ENCODE results near the gene SMAD6.

SMAD6 gene

DNA sequence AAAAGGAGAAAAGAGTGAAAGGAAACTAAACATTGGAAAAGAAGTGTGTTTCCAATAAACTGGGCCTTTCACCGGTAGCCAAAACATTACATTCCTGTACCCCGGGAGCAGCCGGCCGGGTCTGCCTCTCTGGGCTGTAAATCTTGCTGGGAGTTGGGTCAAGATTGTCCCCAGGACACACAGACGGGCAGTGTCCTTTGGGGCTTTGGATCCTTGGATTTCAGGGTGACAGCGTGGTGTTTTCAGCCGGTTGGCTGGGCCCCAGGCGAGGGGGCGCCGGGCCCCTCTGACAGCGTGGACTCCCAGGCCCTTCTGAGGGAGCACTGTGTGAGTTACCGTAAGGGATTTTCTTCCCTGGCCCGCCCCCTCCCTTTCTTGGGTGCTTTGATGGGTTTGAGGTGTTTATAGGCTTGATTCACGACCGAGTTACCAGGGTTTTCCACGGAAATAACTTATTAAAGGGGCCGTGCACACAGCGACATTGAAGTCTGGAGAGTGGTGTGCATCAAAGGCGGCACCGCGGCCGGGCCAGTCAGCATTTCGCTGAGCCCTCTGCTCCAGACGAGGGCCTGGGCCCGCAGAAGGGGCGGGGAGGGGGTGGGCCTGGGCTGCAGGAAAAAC, 27.4 kb downstream of the SMAD6 start:
- TF ChIP-seq, protein P1, sequence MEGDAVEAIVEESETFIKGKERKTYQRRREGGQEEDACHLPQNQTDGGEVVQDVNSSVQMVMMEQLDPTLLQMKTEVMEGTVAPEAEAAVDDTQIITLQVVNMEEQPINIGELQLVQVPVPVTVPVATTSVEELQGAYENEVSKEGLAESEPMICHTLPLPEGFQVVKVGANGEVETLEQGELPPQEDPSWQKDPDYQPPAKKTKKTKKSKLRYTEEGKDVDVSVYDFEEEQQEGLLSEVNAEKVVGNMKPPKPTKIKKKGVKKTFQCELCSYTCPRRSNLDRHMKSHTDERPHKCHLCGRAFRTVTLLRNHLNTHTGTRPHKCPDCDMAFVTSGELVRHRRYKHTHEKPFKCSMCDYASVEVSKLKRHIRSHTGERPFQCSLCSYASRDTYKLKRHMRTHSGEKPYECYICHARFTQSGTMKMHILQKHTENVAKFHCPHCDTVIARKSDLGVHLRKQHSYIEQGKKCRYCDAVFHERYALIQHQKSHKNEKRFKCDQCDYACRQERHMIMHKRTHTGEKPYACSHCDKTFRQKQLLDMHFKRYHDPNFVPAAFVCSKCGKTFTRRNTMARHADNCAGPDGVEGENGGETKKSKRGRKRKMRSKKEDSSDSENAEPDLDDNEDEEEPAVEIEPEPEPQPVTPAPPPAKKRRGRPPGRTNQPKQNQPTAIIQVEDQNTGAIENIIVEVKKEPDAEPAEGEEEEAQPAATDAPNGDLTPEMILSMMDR (conservative IDR thresholded peaks at IDR 0.05; ENCODE audit: low read depth, low read length) = no peak
- peak; percentile 44 for DNase-seq (ENCODE audit: low read depth)
- peak overlapping the region; percentile 22 for H3K4me3 ChIP-seq (ENCODE audit: low read depth, low read length)

DNA sequence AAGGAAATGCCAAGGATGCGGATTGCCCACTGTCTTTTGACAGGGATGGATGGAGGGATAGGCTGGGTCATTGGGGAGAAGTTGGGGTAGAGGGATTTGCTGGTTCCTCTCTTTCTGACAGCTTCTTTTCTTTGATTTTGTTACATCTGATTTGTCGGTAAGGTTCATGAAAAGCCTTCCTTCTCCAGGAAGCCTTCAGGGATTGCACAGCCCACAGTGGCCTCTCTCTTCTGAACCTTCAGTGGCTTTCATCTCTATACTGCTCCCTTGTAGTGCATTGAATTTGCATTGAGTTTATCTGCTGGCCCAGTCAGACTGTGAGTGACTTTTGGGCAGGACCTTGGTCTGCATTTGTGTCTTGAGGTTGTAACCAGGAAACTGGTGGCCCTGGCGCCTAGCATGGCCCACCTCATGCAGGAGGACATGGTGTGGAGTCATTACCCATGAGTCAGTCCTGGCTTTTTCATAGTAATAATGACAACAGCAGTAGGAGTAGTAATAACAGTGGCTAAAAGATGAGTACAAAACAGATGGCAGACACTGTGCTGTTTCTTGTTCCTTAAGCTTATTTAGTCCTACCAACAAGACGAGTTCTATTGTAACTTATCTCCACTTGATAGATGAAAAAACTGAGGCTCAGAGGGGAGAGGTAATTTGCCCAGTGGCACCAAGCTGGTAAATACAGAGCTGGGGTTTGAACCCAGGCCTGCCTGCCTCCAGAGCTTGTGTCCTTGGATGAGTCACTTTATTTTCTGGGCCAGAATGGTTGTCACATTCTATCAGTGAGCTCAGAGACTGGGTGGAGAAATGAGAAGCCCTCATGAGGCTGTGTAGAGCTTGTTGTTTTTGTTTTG, 28.4 kb downstream of the SMAD6 start:
- no peak overlapping the region for H3K4me3 ChIP-seq (ENCODE audit: low read depth, low read length)
- no peak for DNase-seq (ENCODE audit: low read depth)
- TF ChIP-seq, protein P1 (conservative IDR thresholded peaks at IDR 0.05; ENCODE audit: low read depth, low read length) = no peak

DNA sequence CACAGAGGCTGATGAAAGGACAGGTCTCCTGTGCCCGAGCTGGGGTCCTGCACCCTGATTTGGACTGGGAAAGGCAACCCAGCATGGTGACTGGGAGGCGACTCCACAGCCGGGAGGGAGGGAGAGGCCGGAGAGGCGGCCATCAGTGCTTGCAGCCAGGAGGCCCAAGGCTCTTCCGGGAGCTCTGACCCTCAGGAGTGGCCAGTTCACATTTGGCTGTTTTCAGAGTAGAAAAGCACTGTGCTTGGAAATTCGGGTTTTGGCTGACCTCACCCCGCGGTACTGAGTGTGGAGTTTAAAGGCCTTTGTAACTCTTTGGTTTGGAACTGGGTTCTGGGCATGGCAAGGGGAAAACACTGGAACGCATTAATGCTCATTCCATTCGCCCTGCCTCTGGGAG, 31.9 kb downstream of the SMAD6 start:
- no peak overlapping the region for H3K4me3 ChIP-seq (ENCODE audit: low read depth, low read length)

DNA sequence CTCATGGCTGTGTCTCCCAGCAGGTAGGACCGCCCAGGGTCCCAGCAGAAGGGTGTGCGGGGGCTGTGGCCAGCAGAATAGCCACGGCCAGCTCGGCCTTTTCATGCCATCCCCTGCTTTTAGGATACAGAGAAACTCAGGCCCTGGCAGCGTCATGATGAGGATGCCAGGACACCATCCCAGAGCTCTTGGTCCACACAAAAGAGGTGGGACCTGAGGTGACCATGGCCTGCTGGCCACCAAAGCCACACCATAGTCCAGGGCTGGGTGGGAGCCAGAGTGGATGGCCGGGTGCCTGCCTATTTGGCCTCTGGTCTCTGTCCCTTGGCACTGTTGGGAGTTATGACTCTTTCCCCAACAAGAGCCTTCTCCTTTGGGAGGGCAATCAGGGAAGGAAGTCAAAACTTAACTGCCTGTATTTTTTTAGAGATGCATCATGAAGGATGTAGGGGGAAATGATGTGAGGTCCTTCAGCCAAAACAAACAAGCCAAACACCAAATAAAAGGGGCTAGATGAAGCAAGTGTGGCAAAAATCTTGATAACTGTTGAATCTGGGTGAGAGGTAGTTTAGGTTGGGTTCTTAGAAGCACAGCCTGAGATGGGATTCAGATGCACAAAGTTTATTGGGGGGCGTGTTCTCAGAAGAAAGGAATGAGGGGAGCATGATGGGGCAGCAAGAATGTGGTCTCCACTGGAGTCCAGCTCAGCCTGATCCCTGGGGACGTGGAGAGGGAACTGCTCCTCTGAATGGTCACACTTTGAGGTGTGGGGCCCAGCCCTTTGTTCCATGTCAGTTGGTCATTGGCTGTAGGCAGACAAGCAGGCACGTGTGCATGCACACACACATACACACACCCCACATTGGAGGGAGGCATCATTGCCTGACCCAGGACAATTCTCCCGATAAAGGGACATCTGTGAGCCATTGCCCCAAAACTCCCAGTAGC, 33.2 kb downstream of the SMAD6 start:
- no peak overlapping the region for H3K4me3 ChIP-seq (ENCODE audit: low read depth, low read length)
- TF ChIP-seq, protein P1 (conservative IDR thresholded peaks at IDR 0.05; ENCODE audit: low read depth, low read length) = no peak
- no peak for DNase-seq (ENCODE audit: low read depth)

More for the DNA sequence above, 31.9 kb downstream of the SMAD6 start:
- TF ChIP-seq, protein P1 (conservative IDR thresholded peaks at IDR 0.05; ENCODE audit: low read depth, low read length) = no peak
- DNase-seq (ENCODE audit: low read depth) = no peak

DNA sequence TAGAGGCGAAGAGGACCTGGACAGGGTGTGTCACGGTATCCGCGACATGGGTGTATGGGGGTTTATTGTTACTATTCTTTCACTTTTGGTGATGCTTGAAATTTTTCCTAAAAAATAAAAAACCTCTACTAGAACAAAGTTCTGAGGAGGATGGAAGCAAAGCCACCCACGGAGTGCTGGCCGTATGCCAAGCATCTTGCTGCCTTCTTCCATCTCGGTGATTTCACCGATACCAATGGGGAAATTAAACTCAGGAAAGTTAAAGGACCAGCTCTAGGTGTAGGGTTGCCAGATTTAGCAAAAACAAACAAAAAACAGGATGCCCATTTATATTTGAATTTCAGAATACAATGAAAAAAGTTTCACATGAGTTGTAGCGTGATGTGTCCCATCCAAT, 33.9 kb downstream of the SMAD6 start:
- DNase-seq (ENCODE audit: low read depth) = peak; percentile 73
- TF ChIP-seq, protein P1 (conservative IDR thresholded peaks at IDR 0.05; ENCODE audit: low read depth, low read length) = no peak
- no peak overlapping the region for H3K4me3 ChIP-seq (ENCODE audit: low read depth, low read length)

DNA sequence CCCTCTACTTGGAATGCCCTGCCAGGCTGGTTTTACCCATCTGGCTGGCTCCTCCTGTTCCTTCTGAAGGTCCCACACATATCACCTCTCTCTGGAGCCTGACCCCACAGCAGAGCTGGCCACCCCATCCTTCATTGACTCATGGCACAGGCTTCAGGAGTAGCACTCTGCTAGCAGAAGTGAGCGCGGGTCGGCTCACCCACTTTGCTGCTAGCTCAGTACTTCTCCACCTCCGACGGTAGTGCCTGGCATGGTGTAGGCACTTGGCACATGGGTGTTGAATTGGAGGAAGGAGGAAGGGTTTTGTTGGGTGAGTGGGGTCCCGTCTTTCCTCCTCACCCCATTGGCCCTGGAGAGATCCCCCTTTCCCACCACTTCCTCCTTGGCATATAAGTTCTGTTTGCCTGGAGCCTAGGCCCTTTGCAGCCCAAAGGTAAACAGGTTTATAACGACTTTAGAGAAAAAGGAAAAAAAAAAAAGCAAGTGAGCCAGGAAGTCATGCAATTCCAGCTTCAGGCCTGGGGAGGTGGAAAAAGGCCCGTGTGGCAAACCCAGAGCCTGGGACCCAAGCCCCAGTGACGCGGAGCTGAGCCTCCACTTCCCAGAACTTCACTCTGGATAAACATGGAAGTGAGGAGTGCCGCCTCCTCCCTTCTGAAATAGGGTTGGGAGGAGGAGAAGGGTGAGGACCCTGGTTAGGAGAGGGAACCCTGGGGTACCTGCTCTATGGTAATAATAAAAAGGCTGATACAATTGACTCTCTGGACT, 35.4 kb downstream of the SMAD6 start:
- H3K4me3 ChIP-seq (ENCODE audit: low read depth, low read length) = no peak overlapping the region
- no peak for DNase-seq (ENCODE audit: low read depth)
- TF ChIP-seq, protein P1 (conservative IDR thresholded peaks at IDR 0.05; ENCODE audit: low read depth, low read length) = no peak

All from choroid plexus epithelial cell (primary cell).